HG02763 (cell line): ENCODE data around the gene PLEKHB2.
"Not testable (repeated sequence)": the region's sequence is repeated elsewhere in the genome, so short reads cannot be mapped to it uniquely, and the experiment has no call there.

Experiments
- ATAC-seq: cut with Tn5 transposase; IDR thresholded peaks from one replicate; pipeline ENCODE4 v1.9.1; 2021; ENCODE audit warnings: mild to moderate bottlenecking, moderate library complexity; ENCODE audit not compliant: unreplicated experiment

PLEKHB2 gene

DNA sequence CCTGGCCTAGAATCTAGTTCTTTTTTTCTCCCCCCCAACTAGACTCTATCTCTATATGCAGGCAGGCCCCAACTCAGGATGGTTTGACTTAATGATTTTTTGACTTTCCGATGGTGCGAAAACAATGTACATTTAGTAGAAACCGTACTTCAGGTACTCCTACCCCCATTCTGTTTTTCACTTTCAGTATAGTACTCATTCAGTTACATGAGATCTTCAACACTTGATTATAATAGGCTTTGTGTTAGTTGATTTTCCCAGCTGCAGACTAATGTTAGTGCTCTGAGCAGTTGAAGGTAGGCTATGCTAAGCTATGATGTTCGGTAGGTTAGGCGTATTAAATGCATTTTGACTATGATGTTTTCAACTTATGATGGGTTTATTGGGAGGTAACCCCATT lies 37.7 kb downstream of the PLEKHB2 start:
- ATAC-seq: no peak

DNA sequence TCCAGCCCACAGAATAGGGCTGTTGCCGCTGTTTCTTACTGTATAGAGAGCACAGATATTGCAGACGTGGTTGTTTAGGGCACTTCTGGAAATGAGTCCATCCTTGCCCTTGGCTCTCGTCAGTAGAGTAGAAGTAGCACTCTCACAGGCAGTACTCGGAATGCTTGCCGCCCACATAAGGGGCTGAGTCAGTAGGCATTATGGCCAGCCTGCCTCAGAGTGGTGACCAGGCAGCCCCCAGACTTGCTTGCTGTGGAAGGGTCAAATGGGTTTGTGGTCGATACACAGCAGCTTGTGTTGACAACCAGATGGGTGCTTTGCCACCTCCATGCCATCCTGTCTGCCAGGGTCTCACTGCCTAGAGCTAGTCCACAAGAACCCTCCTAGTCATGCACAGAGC lies 38.7 kb downstream of the PLEKHB2 start:
- ATAC-seq: no peak

DNA sequence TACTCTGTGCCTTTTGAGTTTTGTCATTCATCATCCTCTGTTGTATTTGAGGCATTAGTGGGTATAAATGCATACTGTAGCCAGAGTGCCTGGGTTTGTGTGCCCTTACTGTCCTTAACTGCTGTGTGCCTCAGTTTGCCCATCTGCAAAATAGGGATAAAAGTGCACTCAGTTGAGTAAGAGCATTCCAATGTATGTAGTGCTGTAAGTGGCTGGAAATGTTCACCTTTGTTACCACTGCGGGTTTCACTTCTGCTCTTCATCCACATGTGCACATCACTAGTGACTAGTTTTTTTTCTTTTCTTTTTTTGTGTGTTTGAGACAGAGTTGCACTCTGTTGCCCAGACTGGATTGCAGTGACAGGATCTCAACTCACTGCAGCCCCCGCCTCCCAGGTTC lies 39.9 kb downstream of the PLEKHB2 start:
- peak; percentile 72 for ATAC-seq

DNA sequence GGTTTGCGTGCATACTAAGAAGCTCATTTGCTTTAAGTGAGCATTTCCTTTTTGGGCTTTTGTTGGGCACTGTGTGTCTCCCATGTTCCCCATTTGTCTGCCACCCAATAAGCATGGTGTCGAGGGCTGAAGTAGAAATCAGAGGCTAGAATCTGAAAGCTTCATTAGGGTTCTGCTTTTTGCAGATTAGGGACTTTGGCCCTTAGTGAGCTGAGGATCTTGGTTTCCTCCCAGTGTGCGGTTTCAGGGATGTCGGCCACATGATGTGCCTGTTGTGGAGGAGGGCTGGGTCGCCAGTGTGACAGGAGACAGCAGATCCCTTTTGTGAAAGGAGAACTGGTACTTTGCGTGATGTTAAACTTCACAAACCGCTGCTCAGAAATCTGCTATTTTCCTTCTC lies 41.1 kb downstream of the PLEKHB2 start:
- no peak for ATAC-seq

DNA sequence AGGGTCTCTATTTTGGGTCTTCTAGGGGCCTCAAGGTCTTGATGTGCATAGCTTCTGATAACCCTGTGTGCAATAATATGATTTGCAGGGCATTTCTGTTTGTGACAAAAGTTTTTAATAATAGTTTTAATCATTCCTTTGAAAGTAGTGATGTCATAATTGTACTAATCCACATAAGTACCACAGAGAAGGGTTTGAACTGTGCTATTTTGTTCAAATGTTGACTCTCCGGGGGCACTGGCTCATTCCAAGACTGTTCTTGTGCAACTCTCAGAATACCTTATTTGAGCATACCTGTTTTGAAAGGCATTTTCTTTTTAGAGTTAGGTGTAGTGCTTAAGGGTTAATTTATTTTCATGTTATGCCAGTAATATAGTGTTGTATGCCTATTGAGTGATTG lies 41.6 kb downstream of the PLEKHB2 start:
- ATAC-seq: no peak

DNA sequence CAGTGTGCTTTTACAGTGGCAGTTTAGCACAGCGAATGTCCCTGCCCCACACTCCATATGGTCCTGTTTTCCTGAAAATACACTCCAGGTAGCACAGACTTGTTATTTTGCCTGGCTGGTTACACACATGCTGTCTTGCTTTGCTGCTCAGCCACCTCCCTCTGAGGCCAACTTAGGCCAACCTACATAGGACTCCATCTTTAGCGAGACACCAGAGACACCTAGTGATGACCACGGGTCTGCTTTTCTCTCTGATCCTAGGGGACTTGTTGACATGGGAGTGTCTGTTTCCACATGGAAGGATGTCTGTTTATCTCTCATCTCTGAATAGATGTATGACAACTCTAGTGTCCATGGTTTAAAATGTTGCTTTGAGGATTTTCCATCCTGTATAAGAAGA lies 43.3 kb downstream of the PLEKHB2 start:
- no peak for ATAC-seq

DNA sequence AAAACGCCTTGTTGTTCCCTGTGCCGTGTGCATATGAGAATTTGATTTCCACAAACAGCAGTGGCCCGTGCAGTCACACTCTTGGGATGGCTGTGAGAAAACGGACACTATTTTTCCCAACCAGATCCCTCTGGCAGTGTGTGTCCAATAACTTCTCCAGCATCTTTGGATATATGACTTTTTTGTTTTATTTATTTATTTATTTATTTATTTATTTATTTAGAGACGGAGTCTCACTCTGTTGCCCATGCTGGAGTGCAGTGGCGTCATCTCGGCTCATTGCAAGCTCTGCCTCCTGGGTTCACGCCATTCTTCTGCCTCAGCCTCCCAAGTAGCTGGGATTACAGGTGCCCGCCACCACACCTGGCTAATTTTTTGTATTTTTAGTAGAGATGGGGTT lies 45.0 kb downstream of the PLEKHB2 start:
- not testable (repeated sequence) for ATAC-seq

DNA sequence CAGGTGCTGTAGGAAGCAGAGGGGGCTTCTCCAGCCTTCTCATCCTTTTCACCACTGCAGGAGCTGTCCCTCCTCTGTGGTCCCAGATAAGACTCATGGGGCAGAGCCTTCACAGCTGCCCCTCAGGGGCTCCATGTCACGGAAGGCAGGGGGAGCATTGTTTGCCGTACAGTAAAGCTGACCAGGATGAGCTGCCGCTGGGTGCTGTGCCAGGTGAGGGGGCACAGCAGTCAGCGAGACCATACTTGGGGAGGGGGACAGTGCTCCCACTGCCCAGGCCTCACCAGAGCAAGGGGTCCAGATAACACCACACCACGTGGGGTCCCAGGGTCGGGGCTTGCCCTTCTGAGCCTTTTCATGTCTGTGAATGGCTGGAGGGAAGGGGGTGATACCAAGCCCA lies 46.3 kb downstream of the PLEKHB2 start:
- no peak for ATAC-seq

DNA sequence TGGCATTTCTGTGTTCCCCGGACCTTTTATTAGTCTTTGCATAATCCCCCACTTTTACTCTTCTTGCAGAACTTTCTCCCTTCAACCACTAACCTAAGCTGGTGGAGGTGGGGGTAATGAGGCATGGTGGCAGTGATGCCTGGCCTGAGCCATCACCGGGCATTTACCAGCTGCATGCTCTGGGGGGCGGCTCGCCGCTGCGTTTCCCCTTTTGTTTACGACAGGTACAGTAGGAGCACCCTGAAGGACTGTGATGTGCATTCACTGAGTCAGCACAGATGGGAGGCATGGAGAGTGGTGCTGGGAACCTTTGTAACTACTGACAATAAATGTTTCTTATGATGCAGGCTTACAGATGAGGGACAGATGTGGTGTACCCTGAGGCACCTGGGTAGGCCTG lies 46.9 kb downstream of the PLEKHB2 start:
- no peak for ATAC-seq

DNA sequence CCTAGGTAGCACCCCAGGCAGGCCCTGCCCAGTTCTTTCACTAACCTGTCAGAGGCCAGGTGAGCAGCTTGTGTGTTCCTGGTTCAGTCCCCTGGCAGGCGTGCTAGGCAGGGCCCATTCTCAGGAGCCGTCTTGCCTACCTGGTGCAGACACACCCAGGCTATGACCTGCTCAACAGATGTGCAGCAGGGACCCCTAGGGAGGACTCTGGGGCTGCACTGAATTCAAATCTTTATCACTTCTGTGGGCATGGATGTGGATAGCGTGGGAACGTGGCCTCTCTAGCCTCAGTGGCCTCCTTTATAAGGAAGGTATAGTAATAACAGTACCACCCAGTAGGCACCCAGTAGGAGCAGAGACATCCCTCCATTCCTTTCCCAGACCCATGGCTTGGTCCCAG lies 48.4 kb downstream of the PLEKHB2 start:
- no peak for ATAC-seq

DNA sequence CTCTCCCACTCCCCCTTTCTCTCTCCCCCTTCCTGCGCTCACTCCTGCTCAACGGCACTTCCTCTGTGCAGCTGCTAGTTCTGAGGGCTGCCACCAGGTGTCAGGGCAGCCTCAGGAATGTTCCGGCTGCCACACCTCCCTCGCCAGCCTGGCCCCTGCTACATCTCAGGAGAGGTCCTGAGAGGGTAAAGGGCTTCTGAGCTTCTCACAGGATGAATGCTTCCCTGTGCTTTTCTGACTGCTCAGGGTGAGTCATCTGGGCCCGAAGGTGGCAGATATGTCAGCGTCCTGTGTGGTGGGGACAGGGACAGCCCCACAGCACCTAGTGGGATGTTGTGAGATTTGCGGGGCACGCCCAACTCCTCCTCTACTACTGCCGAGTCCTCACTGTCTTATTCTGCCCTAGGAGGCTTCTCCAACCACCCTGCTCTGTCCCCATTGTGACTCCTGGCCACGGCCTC lies 49.0 kb downstream of the PLEKHB2 start:
- peak; percentile 87 for ATAC-seq

DNA sequence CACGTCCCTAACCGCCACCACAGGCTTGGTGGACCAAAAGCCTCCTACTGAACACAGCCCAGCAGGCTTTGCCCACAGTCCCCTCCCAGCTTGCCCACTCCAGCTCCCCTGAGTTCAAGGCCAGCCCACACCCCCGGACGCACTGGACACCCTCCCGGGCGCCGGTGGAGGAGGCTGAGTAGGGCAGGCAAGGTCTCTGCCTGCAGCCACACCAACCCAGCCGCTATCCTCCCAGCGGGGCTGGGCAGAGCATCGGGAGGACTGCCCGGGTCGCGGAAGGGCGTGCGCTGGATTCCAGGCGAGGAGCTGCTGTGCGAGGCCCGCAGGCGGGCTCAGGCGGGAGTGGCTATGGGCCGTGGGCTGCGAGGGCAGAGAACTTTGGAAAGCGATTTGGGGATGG lies 49.5 kb downstream of the PLEKHB2 start:
- no peak for ATAC-seq

DNA sequence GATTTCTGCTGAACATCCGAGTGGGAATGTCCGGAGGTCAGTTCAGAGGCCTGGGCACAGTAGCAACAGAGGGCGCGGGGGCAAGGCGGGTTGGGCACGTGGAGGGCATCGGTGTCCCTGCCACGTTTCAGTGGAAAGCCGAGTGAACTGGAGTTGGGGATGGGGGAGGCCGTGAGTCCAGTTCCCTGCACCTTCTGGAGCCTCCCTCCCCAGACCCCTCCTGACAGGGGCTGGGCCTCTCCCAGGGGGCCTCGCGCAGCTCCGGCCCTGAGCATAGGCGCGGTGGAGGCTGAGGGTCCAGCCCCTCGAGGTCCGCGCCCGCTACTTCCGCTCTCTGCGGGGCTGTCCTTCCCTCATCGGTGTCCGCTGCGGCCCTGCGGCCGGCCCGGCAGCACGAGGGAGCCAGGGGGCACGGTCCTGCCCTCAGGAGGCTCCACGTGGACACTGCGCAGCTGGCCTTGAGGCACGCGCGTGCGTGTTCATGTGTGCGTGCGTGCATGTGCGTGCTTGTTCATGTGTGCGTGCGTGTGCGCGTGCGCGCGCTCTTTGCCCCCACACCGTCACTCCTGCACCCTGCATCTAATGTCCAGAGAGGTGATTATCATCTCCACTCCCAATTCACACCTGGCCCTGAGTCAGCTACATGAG lies 50.2 kb downstream of the PLEKHB2 start:
- no peak for ATAC-seq

DNA sequence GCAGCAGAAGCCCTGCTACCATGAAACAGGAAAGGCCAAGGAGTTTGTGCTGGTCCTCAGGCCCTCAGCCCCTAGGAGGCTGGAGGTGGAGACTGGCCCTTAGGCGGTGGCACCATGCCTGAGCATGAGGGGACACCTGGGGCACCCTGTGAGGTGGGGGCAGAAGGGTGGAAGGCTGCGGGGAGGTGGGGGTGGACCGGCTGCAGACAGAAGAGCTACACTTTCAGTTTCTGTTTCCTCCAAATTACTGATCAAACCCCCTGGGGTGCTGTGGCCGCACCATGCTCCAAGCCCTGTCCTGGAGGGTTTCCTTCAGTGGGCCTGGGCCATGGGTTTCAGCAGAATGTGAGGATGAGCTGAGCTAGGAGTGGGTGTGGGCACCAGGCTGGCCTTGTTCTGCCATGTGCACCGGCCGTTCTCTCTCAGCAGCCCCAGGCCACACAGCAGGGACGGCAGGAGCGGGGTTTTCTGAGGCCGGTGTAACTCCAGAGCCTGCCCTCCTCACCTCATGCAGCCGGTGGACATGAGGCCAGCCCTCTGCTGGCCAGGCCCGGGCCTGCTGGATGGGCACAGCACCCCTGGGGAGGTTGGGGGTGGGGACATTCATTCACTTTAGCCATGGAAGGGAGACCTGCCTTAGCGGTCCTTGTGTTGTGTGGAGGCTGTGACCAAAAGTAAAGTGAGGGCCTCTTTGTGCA lies 51.5 kb downstream of the PLEKHB2 start:
- no peak for ATAC-seq

DNA sequence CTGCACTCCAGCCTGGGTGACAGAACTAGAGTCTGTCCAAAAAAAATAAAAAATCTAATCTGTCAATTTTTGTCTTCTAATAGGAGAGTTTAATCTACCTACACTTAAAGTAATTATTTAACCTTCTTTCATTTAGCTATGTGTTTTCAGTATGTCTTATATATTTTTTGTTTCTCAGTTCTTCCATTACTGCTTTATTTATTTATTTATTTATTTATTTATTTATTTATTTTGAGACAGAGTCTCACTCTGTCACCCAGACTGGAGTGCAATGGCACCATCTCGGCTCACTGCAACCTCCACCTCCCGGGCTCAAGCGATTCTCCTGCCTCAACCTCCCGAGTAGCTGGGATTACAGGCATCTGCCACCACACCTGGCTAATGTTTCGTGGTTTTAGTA lies 60.4 kb downstream of the PLEKHB2 start:
- not testable (repeated sequence) for ATAC-seq

DNA sequence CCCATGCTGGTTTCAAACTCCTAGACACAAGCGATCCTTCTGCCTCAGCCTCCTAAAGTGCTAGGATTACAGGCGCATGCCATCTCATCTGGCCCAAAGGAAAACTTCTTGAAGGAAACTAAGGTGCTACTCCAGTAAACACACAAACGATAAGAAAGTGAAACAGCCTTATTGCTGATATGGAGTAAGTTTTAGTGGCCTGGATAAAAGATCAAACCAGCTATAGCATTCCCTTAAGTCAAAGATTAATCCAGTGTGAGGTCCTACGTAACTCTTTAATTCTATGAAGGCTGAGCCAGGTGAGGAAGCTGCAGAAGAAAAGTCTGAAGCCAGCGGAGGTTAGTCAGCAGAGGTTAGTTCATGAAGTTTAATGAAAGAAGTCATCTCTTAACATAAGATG lies 63.4 kb downstream of the PLEKHB2 start:
- no peak for ATAC-seq

DNA sequence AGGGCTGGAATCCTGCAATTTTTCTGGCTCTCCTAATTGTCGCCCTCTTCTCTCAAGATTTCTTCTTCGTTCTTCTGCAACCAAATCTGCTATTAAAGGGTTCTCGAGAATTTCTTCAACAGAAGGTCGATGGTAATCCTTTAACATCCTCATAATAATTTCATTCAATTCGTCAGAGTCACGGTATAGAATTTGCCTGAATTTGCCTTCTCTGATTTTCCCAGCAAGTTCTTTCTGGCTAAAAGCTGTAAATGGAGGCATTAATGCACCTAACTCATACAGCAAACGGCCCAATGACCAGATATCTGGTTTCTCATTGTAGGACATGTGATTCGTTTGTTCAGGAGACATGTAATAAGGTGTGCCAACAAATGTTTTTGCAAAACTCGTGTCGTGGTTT lies 72.9 kb downstream of the PLEKHB2 start:
- ATAC-seq: not testable (repeated sequence)

DNA sequence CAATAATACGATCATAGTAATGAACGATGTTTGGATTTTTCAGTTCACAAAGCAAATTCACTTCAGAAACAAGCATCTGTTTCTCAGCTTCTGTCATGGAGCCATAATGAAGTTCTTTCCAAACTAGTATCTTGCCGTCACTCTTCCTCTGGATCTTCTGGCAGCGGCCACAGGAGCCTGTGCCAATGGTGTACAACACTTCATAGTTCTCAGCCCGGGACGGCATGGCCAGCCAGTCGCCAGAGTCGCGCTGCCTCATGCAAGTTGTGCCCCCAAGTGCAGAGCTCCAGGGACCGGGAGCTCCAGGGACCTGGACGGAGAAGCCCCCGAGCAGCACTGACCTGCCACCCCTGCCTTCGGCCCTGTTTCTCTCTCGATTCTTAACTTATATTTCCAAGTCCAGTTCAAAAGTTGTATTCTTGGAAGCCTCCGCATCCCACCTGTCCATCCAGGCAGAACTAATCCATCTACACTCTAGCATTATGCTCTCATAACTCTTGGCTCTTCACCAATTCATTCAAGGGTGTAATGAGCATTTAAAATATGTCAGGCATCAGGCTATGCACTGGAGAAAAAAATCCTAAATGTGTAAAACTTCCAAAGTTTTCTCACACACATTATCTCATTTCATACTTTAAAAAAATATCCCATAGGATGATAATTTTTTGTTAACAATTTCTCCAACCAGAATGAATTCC lies 73.7 kb downstream of the PLEKHB2 start:
- ATAC-seq: not testable (repeated sequence)

DNA sequence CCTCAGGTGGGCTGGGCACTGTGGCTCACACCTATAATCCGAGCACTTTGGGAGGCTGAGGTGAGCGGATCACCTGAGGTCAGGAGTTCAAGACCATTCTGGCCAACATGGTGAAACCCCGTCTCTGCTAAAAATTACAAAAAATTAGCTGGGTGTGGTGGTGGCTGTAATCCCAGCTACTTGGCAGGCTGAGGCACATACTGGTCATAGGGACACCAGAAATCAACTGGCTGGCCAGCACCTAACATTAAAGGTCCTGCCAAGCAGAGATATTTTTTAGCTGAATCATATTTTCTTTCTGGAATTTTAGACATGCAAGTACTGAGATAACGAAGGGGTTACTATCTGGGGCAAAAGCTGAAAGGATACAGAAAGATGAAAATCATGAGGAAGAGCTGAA lies 76.3 kb downstream of the PLEKHB2 start:
- not testable (repeated sequence) for ATAC-seq

DNA sequence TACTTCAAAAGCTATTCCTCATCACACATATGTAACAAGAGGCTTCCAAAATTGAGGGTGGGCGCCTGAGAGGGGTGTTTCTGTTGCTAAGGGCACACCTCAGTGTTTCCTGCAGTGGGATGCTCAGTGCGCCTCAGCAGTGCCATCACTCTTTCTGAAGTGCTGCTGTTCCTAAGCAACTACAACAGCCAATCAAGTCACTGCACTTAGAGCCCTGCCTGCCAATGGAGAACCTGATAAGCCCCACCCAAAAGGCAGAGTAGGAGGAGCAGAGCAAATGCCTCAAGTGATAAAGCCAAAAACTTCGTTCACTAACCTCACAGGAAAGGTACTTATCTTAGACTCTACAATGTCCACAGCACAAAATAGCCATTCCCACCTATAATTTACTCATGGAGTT lies 88.3 kb downstream of the PLEKHB2 start:
- ATAC-seq: not testable (repeated sequence)

DNA sequence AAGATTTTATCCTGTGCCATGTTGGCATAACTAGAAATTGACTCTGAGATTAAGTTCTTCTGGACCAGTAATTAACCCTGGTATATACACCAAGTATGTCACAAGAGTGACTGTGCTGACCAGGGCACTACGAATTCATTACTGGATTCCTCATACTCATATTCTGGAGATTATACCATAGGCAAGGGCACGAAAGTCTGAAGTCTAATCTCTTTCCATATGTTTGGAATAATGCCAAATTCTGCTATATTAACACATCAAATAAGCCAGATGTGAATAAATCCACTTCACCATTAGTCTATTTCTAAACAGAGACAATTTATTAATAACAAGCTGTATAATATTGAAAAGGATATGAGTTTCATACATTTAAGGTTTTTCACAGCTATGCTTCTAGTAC lies 91.0 kb downstream of the PLEKHB2 start:
- ATAC-seq: not testable (repeated sequence)
